Measurements from ENCODE around the gene MCF2L2.

Gene MCF2L2

GRCh38 chr3:183131735-183132134, 296.7 kb downstream of the MCF2L2 start:
- H3K4me3 ChIP-seq (ENCODE audit: low read length): no peak overlapping the region
- no peak for DNase-seq (ENCODE audit: low read depth, low spot score)

- no peak overlapping the region for H3K4me3 ChIP-seq (ENCODE audit: low read length)
- no peak for DNase-seq (ENCODE audit: low read depth, low spot score)
Measured at GRCh38 chr3:183131186-183131725, 297.2 kb downstream of the MCF2L2 start.

- DNase-seq (ENCODE audit: low read depth, low spot score): no peak
- no peak overlapping the region for H3K4me3 ChIP-seq (ENCODE audit: low read length)
Measured at GRCh38 chr3:183129243-183129642, 299.2 kb downstream of the MCF2L2 start.

DNA sequence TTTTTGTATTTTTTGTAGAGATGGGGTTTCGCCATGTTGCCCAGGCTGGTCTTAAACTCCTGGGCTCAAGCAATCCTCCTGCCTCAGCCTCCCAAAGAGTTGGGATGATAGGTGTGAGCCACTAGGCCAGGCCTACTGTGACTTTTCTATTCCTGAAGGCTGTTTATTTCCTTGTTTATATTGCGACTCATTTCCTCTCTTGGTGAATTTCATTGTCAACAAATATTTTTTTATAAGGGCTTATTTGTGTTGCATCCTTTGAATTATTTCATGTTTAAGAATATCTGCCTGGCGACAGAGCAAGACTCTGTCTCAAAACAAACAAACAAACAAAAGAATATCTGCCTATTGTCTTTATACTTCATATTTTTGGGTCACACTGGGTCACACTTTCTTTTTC, 299.7 kb downstream of the MCF2L2 start:
- no peak overlapping the region for H3K4me3 ChIP-seq (ENCODE audit: low read length)
- no peak for DNase-seq (ENCODE audit: low read depth, low spot score)

Measured in Jurkat, Clone E6-1 (cell line).